HG02623 (cell line): ENCODE data around the gene PLD6.
"Not testable (repeated sequence)": the region's sequence is repeated elsewhere in the genome, so short reads cannot be mapped to it uniquely, and the experiment has no call there.

Experiments used
- ATAC-seq: cut with Tn5 transposase; IDR thresholded peaks from one replicate; pipeline ENCODE4 v1.9.1; 2021; ENCODE audit warnings: moderate library complexity; ENCODE audit not compliant: unreplicated experiment

Gene PLD6, protein sequence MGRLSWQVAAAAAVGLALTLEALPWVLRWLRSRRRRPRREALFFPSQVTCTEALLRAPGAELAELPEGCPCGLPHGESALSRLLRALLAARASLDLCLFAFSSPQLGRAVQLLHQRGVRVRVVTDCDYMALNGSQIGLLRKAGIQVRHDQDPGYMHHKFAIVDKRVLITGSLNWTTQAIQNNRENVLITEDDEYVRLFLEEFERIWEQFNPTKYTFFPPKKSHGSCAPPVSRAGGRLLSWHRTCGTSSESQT

GRCh38 chr17:17206124-17206912 lies at the start of gene PLD6:
Gene PLD6, minus strand, starts transcription at chr17:17206333. Its CDS starts 47 bp downstream, at chr17:17206286.
- no peak for ATAC-seq

- not testable (repeated sequence) for ATAC-seq
Measured at GRCh38 chr17:17255689-17256088, 49.6 kb upstream of the PLD6 start.

- ATAC-seq, result no peak
Measured at GRCh38 chr17:17254036-17254435, 47.9 kb upstream of the PLD6 start.

DNA sequence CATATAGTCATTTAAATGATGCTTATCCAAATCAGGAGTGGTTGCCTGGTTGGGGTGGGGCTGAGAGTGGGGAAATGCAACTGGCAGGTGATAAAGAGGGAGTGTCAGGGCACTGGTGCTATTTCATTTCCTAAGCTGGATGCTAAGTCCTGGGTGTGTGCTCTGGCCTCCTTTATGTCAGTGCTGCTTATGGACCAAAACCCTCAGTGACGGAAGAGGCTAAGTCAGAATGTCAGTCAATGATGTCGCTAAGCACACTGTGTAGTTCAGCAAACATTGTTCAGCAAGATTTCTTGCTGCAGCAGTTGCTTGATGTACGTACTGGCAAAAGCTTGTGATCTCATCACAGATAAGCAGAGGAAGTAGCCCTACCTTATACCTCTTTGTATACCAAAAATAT lies 47.3 kb upstream of the PLD6 start:
- no peak for ATAC-seq

- no peak for ATAC-seq
Measured at GRCh38 chr17:17252149-17252661, 46.1 kb upstream of the PLD6 start.

DNA sequence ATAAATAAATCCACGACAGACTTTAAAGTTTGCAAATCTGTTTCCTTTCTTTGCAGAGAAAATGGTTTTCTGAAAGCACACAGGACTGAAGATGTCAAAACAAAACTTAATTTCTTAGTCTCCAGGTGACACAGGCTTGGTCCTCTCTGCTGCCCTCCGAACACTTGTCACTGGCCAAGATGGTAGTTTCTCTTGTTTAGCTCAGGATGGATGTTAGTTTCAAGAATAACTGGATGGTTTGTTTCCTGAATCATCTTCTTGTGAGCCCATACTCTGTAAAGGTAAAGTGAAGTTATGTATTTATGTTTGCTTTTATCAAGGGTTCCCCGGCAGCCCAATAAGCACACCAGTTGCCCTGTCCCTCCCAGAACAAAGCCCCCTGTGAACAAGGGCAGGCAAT lies 40.7 kb upstream of the PLD6 start:
- ATAC-seq, result no peak

GRCh38 chr17:17243163-17243562 lies 37.0 kb upstream of the PLD6 start:
- no peak for ATAC-seq

DNA sequence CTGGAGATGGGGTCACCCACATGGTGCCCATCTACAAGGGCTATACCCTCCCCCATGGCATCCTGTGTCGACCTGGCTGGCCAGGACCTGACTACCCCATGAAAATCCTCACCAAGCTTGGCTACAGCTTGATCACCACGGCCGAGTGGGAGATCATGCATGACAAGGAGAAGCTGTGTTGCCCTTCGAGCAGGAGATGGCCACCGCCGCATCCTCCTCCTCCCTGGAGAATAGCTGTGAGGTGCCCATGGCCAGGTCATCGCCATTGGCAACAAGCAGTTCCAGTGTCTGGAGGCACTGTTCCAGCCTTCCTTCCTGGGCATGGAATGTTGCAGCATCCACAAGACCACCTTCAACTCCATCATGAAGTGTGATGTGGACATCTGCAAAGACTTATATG lies 36.1 kb upstream of the PLD6 start:
- ATAC-seq, result no peak

DNA sequence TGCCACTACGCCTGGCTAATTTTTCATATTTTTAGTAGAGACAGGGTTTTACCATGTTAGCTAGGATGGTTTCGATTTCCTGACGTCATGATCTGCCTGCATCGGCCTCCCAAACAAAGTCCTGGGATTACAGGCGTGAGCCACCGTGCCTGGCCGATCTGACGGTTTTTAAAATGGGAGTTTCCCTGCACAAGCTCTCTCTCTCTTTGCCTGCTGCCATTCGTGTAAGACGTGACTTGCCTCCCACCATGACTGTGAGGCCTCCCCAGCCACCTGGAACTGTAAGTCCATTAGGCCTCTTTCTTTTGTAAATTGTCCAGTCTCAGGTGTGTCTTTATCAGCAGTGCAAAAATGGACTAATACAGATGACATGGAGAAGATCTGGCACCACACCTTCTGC lies 35.5 kb upstream of the PLD6 start:
- ATAC-seq, result no peak

DNA sequence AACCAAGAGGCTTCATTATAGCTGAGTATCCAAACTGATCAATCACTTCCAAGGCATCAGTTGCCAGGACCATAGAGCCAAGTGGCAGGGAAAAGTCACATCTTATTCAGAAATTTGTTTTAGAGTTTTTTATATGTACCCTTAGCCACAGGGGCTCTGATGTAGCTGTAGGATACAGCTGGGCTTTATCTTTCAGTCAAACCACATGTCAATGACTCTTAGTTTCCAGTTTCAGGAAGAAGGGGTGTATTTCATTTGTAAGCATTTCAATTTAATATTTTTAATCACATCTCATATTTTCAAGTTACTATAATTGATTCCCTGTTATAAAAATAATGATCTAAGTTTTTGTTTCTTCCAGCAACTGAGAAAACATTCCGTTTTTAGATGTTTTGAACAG lies 33.7 kb upstream of the PLD6 start:
- ATAC-seq, result no peak

DNA sequence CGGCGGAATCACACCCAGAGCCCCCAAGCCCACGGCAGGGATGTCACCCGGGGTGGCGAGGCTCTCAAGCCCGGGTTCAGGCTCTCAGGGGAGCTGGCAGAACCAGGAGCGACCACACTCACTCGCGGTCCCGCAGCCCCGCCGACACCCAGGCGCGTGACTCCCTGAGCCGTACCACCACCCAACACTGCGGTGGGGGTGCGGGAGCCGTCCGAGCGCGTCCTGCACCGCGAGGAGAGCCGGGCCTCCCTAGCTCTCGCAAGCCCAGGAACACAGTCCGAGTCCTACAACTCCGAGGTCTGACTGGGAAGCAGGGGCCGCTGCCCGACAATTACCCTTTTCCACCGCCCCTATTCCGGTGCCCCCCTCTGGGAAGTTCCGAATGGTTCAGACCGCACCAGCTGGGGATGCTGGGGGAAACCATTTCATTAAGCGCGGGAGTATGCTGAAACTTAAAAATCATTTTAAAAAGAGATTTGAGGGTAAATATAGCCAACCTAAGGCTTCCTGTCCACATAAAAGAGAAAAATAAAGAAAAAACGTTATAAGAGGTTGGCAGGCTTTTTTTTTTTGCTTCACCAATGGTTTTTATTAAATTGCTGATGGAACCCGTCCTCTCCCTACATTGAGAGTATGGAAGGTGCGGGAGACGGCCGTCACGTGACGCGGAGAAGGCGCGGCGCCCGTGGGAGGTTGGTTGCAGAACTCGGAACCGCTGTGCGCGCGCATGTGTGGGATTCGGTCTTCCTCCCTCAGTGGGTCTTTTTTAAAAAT lies 31.1 kb upstream of the PLD6 start, which contains the start of gene FLCN:
TSS of gene FLCN (minus strand) at position 143 of the 774 bp plus-strand sequence. CDS start 9,031 bp downstream, outside the sequence.
- peak; percentile 78 for ATAC-seq

DNA sequence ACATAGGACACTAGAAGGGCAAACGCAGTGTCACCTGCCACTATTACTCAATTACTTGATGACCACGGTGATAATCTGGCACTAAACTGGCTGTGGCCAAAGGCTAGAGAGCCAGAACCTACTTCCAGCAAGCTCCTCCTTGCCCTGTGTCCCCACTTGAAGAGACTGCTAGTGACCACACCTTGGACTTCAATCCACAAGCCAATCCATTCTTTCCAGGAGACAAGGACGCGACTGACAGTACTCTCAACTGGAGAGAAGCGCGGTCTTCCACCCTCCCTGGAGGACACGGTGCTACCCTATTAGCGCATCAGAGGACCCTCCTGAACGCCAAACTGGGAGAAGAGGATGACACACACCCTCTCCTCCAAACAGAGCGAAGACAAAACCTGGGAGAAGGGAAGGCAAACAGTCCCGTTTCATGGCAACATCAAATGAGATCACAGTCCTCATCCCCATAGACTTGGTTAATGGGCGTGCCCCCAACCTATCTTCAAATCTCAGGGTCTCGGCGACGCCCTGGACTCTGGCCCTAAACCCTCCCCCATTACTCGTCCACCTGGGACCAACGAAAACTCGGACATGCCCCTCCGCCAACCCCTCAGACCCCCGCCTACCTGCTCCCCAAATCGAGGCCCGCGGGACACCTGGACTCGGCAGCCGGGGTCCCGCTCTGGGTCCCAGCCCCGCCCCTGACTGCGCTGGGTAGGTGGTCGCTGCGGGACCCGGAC lies 30.3 kb upstream of the PLD6 start:
- peak; percentile 14 for ATAC-seq

GRCh38 chr17:17235212-17236174 lies 29.4 kb upstream of the PLD6 start:
- ATAC-seq, result no peak

GRCh38 chr17:17232303-17232621 lies 26.1 kb upstream of the PLD6 start:
- no peak for ATAC-seq

GRCh38 chr17:17231621-17232302 lies 25.6 kb upstream of the PLD6 start:
- no peak for ATAC-seq

DNA sequence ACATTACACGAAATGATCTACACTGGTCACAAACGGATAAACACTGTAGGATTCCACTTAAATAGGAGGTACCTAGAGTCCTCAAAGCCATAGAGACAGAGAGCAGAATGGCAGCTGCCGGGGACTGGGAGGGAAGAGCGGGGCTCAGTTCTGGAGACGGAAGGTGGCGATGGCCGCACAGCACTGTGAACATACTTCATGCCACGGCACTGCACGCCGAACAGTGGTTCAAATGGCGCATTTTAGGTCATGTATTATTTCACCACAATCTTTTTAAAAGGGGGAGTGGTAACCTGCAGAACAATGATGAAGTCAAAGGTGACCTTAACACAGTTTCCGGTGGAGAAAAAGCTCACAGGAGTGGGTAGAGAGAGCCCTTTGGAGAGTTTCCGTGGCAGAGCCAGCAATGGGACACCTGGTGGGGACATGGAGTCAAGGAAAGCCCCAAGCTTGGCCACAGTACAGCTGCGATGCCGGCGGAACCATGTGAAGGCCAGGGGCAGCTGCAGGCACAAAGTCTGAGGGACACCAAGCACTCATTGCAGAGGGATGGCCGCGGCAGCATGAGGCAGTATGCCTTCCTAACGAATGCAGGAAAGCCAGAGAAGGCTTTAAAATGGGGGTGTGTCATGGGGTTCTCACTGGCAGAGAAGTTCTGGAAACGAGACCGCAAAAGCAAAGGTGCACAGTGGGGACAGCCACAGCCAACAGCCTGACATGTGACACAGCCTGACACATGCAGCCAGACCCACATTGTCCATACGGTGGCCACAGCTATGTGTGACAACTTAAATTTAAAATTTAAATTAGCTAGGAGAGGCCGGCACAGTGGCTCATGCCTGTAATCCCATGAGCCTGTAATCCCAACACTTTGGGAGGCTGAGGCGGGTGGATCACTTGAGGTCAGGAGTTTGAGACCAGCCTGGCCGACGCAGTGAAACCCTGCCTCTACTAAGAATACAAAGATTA lies 23.6 kb upstream of the PLD6 start:
- no peak for ATAC-seq

GRCh38 chr17:17228521-17229279 lies 22.6 kb upstream of the PLD6 start:
- no peak for ATAC-seq
